BE2C (cell line): ENCODE results near the gene TCN2.

Source experiments
- DNase-seq: peaks from one replicate; pipeline ENCODE4 v3.0.0-alpha.2; 2020
- H3K27me3 ChIP-seq: fragments of 250-450 bp; sonication (Bioruptor Pico); 2 replicates; pipeline ENCODE4 v1.5.1; 2020; ENCODE audit warnings: mild to moderate bottlenecking
- H3K36me3 ChIP-seq: fragments of 250-450 bp; sonication (Bioruptor Pico); 2 replicates; pipeline ENCODE4 v1.5.1; 2020; ENCODE audit warnings: mild to moderate bottlenecking
- H3K4me1 ChIP-seq: fragments of 250-450 bp; sonication (Bioruptor Pico); 2 replicates; pipeline ENCODE4 v1.5.1; 2020
- H3K4me3 ChIP-seq: 2 replicates; pipeline ENCODE4 v1.5.1; 2011; ENCODE audit warnings: low read depth, low read length
- H3K9me3 ChIP-seq: fragments of 250-450 bp; sonication (Bioruptor Pico); 2 replicates; pipeline ENCODE4 v1.5.1; 2020
- TF ChIP-seq, protein P1 (sequence below): IDR thresholded peaks from 2 replicates; pipeline ENCODE4 v1.5.1; 2012; ENCODE audit warnings: mild to moderate bottlenecking, low read depth, low read length

Gene TCN2

DNA sequence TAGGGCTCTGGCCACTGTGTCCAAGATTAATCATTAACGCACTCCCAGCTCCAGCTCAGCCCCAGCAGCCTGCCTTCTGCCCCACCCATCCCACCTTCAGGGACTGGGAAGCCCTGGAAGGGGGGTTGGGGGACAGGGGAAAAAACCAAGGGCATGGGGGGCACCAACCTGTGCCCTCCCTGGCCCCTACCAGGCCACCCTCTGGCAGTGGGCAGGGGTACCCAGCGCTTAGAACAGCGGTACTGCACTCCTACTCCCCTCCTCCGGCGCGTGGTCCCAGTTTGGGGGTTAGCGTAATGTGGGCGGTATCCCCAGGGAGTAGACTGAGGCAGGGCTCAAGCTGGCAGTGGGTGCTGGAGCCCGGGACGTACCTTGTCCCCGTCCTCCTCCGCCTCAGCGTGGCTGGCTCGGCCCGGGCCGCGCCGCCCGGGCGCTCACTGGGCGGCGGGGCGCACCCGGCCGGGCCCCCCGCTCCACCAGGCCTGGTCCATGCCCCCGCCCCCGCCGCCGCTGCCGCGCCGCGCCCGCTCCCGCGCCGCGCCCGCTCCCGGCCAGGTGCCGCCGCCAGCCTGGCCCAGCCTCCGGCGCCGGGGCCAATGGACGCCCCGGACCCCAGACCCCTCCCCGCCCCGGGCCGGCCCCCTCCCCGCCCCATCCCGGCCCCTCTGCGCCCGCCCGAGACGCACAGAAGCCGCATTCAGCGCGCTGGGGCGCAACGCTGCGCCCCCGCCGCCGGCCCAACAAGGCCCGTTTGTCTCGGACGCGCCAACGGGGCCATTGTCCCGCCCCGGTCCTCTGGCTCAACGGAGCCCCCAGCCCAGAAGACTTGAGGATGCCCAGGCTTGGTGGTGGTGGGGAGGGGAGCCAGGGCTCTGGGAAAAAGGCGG is 32.6 kb upstream of the TCN2 start, which contains the start of gene GAL3ST1:
TSS of gene GAL3ST1 (minus strand) at position 571 of the 887 bp plus-strand sequence. CDS start 17,273 bp downstream, outside the sequence.
- peak; percentile 64 for DNase-seq
- TF ChIP-seq, protein P1, sequence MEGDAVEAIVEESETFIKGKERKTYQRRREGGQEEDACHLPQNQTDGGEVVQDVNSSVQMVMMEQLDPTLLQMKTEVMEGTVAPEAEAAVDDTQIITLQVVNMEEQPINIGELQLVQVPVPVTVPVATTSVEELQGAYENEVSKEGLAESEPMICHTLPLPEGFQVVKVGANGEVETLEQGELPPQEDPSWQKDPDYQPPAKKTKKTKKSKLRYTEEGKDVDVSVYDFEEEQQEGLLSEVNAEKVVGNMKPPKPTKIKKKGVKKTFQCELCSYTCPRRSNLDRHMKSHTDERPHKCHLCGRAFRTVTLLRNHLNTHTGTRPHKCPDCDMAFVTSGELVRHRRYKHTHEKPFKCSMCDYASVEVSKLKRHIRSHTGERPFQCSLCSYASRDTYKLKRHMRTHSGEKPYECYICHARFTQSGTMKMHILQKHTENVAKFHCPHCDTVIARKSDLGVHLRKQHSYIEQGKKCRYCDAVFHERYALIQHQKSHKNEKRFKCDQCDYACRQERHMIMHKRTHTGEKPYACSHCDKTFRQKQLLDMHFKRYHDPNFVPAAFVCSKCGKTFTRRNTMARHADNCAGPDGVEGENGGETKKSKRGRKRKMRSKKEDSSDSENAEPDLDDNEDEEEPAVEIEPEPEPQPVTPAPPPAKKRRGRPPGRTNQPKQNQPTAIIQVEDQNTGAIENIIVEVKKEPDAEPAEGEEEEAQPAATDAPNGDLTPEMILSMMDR: no peak

DNA sequence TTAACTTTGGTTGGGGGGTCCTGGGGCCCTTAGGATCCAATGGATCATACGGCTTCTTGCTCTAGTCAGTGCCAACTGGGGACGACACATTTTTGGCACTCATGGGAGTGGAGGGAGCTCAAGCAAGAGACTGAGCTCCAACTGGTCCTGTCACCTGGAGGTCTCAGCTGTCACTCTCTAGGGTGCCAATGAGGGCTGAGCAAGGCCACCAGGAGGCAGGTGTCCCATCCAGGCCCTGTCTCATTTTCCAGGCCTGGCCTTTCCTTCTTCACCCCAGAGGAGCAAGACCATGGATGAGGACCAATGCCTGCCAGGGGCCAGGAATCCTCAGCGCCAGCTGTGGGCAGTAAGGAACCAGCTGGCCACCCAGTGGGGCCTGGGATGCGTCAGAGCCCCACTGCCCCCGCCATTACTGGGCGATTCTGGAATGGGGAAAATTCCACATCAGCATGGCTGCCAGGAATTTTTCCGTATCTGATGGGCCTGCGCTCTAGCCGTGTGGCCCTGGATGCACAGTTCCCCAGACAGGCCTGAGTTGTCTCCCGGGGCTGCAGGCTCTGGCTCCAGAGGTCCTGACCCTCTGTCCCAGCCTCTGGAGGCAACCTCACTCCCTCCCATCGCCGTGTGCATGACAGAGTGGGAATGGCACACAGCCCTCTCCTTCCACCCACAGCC is 31.8 kb upstream of the TCN2 start:
- H3K4me1 ChIP-seq: peaks cover 16% of the 10 kb centered on the region
- peak; percentile 75 for DNase-seq
- H3K36me3 ChIP-seq: peaks cover 46% of the 10 kb centered on the region
- TF ChIP-seq, protein P1: peak; percentile 54
- no peaks in the 10 kb centered on the region for H3K9me3 ChIP-seq
- no peaks in the 10 kb centered on the region for H3K27me3 ChIP-seq
- peak overlapping the region; percentile 47 for H3K4me3 ChIP-seq

More for the DNA sequence above, 32.6 kb upstream of the TCN2 start, which contains the start of gene GAL3ST1:
- Histone ChIP-seq H3K27me3 (no peaks in the 10 kb centered on the region), H3K4me3 (peak within 1 kb of the TSS; percentile 47), H3K9me3 (no peaks in the 10 kb centered on the region), H3K4me1 (peaks cover 16% of the 10 kb centered on the region), H3K36me3 (peaks cover 38% of the 10 kb centered on the region)

DNA sequence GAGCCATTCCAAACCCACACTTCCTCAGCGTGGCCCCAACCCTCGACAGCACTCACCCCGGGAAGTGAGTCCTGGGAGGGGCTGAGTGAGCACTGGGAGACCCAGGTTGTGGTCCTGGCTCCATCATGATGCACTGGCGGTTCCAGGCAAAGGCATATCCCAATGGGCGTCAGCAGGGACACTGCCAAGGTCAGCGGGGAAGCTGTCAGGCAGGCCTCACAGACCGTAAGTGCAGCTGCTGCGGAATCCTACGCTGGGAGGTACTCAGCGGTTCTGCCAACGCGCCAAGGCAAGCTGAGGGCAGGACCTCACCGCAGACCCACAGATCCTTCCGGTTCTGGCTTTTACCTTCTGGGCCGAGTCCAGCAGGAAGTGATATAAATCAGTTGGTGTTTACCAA is 31.1 kb upstream of the TCN2 start:
- no peak for DNase-seq
- Histone ChIP-seq H3K36me3 (peaks cover 53% of the 10 kb centered on the region), H3K27me3 (no peaks in the 10 kb centered on the region), H3K4me1 (peaks cover 16% of the 10 kb centered on the region), H3K4me3 (no peak overlapping the region), H3K9me3 (no peaks in the 10 kb centered on the region)
- TF ChIP-seq, protein P1: no peak

DNA sequence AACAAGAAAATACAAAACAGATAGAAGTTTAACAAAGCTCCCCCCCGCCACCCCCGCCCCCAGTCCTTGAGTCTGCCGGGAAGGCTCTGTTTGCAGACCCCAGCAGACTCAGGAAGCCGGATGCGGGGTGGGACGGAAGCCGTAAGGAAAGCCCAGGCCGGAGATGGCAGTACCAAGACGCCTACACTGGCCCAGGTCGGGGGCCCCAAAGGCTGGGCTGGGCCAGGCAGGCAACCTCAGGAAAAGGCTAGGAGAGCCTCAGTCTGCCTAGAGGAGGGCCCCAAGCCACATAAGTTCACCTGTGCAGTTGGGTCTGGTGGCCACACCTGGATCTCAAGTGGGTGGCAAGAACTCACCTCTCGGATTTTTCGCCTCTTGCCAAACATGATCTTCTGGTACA is 28.5 kb upstream of the TCN2 start:
- Histone ChIP-seq H3K36me3 (peaks cover 80% of the 10 kb centered on the region), H3K9me3 (no peaks in the 10 kb centered on the region), H3K27me3 (no peaks in the 10 kb centered on the region), H3K4me1 (peaks cover 16% of the 10 kb centered on the region), H3K4me3 (no peak overlapping the region)
- no peak for DNase-seq
- TF ChIP-seq, protein P1: no peak

DNA sequence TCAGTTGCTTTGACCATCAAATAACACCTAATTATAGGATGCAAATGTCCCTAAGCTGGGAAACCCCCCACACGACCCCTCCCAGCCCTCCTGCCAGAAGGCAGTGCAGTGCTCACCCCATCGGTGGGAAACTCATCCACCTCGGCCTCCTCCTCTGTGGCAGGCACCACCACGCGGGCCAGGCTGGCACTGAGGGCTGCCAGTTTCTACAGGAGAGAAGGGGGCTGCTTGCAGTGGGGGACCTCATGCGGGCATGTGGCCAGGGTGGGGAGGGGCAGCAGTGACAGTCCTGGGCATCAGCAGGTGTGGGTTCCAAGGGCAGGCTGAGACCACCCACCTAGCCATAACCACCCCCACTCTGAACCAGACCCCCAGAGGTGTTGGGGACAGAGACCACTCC is 26.1 kb upstream of the TCN2 start:
- DNase-seq: no peak
- Histone ChIP-seq H3K9me3 (no peaks in the 10 kb centered on the region), H3K27me3 (no peaks in the 10 kb centered on the region), H3K4me1 (peaks cover 4% of the 10 kb centered on the region), H3K4me3 (no peak overlapping the region), H3K36me3 (peaks cover 97% of the 10 kb centered on the region)
- TF ChIP-seq, protein P1: no peak
